ENCODE results near the gene TUT4. TPM values are rescaled to one million over a fixed set of nuclear protein-coding genes. Genes with fewer than 3 reads are reported as not detected.

Gene TUT4, protein sequence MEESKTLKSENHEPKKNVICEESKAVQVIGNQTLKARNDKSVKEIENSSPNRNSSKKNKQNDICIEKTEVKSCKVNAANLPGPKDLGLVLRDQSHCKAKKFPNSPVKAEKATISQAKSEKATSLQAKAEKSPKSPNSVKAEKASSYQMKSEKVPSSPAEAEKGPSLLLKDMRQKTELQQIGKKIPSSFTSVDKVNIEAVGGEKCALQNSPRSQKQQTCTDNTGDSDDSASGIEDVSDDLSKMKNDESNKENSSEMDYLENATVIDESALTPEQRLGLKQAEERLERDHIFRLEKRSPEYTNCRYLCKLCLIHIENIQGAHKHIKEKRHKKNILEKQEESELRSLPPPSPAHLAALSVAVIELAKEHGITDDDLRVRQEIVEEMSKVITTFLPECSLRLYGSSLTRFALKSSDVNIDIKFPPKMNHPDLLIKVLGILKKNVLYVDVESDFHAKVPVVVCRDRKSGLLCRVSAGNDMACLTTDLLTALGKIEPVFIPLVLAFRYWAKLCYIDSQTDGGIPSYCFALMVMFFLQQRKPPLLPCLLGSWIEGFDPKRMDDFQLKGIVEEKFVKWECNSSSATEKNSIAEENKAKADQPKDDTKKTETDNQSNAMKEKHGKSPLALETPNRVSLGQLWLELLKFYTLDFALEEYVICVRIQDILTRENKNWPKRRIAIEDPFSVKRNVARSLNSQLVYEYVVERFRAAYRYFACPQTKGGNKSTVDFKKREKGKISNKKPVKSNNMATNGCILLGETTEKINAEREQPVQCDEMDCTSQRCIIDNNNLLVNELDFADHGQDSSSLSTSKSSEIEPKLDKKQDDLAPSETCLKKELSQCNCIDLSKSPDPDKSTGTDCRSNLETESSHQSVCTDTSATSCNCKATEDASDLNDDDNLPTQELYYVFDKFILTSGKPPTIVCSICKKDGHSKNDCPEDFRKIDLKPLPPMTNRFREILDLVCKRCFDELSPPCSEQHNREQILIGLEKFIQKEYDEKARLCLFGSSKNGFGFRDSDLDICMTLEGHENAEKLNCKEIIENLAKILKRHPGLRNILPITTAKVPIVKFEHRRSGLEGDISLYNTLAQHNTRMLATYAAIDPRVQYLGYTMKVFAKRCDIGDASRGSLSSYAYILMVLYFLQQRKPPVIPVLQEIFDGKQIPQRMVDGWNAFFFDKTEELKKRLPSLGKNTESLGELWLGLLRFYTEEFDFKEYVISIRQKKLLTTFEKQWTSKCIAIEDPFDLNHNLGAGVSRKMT (N-terminal part only)
- total RNA-seq, result 229 TPM

DNA sequence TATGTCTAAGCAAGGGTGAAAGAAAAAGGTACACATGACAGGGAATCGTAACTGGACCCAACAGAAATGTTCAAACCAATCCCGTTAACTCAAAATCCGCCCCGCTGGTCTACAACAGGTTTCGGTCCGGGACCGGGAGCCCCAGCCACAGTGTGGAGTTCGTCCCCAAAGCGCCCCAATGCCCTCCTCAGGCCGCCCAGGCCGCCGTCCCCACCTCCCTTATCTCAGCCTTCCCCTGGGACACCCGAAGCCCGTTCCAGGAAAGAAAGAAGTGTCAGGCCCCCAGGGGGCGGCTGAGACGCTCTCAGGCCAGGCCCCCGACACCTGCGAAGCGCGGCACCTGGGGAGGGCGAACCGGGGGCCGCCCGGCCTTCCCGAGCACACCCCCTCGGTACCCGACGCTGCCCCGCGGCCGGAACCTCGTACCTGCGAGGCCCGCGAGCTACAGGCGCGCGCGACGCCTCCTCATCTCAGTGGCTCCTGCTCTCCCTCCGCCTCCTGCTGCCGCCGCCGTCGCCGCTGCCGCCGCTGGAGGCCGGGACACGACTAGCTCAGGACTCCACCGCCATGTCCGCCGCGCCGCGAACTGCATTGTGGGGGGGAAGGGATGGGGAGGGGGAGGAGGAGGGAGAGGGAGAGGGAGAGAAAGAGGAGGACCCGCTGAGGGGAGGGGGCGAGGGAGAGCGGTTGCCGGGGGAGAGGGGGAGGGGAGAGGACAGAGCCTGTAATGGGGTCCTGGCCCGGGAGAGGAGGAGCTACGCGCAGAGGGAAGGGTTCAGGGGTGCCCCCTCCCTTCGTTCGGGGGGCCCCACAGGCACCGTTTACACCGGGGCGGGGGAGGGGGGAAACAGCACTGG, at the start of gene TUT4:
TUT4 (minus strand) TSS at position 588 of the 857 bp plus-strand sequence. CDS start 26,812 bp downstream, outside the sequence.

DNA sequence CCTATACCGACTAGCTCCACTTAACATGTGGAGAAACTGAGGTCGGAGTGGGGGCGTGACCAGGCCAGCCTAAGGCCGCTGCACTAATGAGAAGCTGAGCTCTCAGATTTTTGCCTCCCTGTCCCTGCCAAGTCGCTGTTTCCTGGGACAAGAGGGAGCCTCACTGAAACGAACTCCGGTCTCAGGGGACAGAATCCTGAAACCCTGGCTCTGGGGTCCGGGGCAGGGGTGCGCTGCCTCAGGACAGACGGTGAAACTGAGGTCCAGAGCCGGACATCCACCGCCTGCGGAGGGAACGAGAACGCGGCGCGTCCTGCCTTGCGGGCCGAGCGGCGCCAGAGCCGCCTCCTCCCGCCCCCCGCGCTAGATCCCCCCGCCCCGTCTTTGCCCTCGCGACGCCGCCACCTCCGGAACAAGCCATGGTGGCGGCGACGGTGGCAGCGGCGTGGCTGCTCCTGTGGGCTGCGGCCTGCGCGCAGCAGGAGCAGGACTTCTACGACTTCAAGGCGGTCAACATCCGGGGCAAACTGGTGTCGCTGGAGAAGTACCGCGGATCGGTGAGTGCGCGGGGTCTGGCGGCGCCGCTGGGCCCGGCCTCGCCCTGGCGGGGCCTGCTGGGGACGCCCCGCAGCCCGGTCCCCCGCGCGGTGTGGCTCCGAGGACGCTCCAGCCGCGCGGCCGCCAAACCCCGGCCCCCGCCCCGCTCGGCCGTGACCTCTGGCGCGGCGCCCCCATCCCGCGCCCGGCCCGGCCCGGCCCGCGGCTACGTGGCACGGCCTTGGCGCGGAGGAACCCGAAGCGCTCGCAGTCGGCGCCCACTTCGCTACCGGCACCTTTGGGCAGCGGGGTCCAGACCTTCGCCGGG, 49.3 kb upstream of the TUT4 start, which contains the start of gene GPX7:
GPX7 (plus strand) TSS at position 381 of the 865 bp plus-strand sequence; CDS start at position 420, 39 bp downstream.

DNA sequence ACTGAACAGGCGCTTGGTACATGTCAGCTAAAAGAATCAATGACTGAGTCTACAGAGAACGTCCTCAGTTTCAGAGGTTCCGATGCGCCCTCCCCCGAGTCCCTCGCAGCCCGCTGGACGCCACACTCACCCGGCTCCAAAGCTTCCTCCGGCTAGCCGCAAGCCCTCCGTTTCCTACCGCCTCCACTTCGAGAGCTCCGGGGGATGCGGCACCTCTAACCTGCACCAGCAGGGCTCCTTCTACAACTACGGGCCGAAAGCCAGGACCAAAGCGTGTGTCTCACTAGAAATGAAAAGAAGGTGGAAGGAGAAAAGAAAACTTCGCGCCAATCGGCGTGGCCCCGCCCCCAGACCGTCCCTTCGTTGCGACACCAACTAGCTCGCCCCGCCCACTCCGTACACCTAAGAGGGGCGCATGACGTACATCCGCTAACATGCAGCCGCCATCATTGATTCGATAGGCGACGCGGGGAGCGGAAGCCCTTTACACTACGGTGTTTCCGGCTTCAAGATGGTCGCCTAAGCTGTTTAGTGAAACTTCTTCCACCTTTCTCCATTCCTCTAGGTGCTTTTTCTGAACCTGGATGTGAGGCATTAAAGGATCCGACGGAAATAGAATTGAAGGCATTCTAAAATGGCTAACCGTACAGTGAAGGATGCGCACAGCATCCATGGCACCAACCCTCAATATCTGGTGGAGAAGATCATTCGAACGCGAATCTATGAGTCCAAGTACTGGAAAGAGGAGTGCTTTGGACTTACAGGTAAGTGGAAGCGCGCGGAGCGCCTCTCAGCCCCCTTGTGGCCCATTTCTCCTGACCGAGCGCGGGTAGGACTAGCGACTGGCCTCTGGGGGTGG, 148.5 kb downstream of the TUT4 start, which contains the start of the genes ORC1 and PRPF38A:
ORC1 (minus strand) TSS at position 308 of the 859 bp plus-strand sequence. CDS start 2,200 bp downstream, outside the sequence.
PRPF38A (plus strand) TSS at position 487 of the 859 bp plus-strand sequence; CDS start at position 635, 148 bp downstream.

Other genes with a start within 250 kb of the TUT4 start
- 26.0 TPM for gene CC2D1B, start 186.9 kb downstream of the TUT4 start, total RNA-seq
- 2.2 TPM for gene ORC1, start 148.7 kb downstream of the TUT4 start, total RNA-seq
- gene PRPF38A, start 148.5 kb downstream of the TUT4 start, total RNA-seq, result 22.8 TPM
- 24.7 TPM for gene GPX7, start 49.3 kb upstream of the TUT4 start, total RNA-seq
- not detected for gene SHISAL2A, start 80.1 kb upstream of the TUT4 start, total RNA-seq
- 20.7 TPM for gene COA7, start 145.3 kb upstream of the TUT4 start, total RNA-seq
- gene ZYG11B, start 173.4 kb upstream of the TUT4 start, total RNA-seq, result 129 TPM